ENCODE results near the gene DLGAP1.

Gene DLGAP1

DNA sequence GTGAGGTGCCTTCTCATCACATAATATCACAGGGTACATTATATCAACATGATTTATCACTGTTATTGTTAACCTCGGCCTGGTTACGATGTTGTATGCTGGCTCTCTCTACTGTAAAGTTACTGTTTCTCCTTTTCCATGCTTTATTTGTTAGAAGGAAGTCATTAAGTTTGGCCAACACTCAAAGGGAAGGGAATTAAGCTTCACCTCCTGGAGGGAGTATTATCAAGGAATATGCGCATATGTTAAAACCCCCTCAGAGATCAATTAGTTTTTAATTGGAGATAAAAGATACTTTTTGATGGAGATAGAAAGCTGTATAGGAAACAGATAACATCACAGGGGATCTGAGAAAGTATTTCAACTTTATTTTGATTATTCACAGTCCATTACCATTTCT, 221.6 kb downstream of the DLGAP1 start:
- WGBS, 2 experiments: 24 to 33% methylated on average over 1 to 3 of the region's 3 CpGs
- Histone ChIP-seq H3K4me3 (ENCODE audit: insufficient read depth, low read depth, low read length) (no peak overlapping the region), H3K9me3 (ENCODE audit: control insufficient read depth, low read length) (no peaks in the 10 kb centered on the region), H3K27ac (ENCODE audit: insufficient read depth, low read depth, low read length, poor library complexity, severe bottlenecking) (no peak overlapping the region), H3K27me3 (ENCODE audit: control insufficient read depth, insufficient read depth, low read length, poor library complexity, severe bottlenecking) (no peaks in the 10 kb centered on the region), H3K36me3 (ENCODE audit: control insufficient read depth, insufficient read depth, low read length) (no peaks in the 10 kb centered on the region), H3K4me1 (ENCODE audit: control insufficient read depth, insufficient read depth, low read length) (peaks cover 10% of the 10 kb centered on the region)

DNA sequence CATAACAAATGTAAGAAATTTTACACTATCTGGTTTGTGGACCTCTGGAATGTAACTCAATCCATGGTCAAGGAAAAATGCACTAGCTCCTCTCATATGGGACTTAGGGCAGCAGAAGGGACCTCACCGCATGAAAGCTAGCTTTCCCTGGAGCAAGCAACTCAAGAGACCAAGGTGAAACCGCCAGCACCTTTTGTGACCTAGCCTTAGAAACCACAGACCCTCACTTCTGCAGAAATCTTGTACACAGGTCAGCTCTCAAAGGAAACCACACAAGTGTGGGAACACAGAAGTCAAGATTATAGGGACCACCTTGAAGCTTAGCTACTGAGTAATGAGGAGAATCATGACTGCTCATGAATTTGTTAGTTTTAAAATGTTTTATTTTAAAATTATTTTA, 222.5 kb downstream of the DLGAP1 start:
- no peak overlapping the region for H3K4me3 ChIP-seq (ENCODE audit: insufficient read depth, low read depth, low read length)
- H3K36me3 ChIP-seq (ENCODE audit: control insufficient read depth, insufficient read depth, low read length): no peaks in the 10 kb centered on the region
- no peaks in the 10 kb centered on the region for H3K9me3 ChIP-seq (ENCODE audit: control insufficient read depth, low read length)
- H3K27me3 ChIP-seq (ENCODE audit: control insufficient read depth, insufficient read depth, low read length, poor library complexity, severe bottlenecking): no peaks in the 10 kb centered on the region
- H3K27ac ChIP-seq (ENCODE audit: insufficient read depth, low read depth, low read length, poor library complexity, severe bottlenecking): no peak overlapping the region
- H3K4me1 ChIP-seq (ENCODE audit: control insufficient read depth, insufficient read depth, low read length): peaks cover 10% of the 10 kb centered on the region
- 22 to 28% methylated on average over 2 of the region's 2 CpGs for WGBS, 2 experiments

DNA sequence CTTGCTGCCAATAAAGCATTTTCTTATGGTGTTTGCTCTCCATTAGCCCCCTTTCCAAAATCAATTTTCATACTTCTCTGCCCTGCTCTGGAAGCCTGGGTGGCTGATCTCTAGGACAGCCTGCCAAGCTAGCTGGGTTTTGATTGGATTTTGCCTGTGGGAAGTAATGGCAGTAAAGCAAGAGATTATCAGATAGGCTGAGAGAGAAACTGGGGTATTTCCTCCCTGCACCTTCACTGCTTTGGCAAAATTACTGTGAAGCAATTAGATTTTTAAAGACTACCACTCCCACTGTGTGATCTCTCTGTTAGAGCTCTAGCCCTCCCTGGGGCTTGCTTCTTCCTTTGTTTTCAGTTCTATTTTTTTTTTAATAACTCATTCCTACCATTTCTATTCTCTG, 223.8 kb downstream of the DLGAP1 start:
- H3K4me3 ChIP-seq (ENCODE audit: insufficient read depth, low read depth, low read length): no peak overlapping the region
- H3K9me3 ChIP-seq (ENCODE audit: control insufficient read depth, low read length): no peaks in the 10 kb centered on the region
- H3K27ac ChIP-seq (ENCODE audit: insufficient read depth, low read depth, low read length, poor library complexity, severe bottlenecking): no peak overlapping the region
- no peaks in the 10 kb centered on the region for H3K36me3 ChIP-seq (ENCODE audit: control insufficient read depth, insufficient read depth, low read length)
- H3K27me3 ChIP-seq (ENCODE audit: control insufficient read depth, insufficient read depth, low read length, poor library complexity, severe bottlenecking): no peaks in the 10 kb centered on the region
- peaks cover 6% of the 10 kb centered on the region for H3K4me1 ChIP-seq (ENCODE audit: control insufficient read depth, insufficient read depth, low read length)

DNA sequence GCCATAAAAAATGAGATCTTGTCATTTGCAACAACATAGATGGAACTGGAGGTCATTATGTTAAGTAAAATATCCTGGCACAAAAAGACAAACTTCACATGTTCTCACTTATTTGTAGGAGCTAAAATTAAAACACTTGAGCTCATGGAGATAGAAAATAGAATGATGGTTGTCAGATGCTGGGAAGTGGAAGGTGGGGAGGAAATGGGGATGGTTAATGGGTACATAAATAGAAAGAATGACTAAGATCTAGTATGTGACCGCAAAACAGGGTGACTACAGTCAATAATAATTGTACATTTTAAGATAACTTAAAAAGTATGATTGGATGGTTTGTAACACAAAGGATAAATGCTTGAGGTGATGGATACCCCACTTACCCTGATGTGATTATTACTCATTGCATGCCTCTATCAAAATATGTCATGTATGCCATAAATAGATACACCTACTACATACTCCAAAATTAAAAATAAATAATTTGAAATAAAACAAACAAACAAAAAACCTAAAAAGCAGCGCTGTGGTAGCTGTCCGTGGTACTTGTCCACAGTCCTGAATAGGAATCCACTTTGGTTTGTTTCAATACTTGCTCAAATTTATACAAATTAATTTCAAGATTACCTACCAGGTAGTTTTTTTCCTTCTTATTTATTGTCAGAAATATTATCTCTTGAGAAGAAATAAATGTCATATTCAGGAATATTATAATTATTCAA, 224.5 kb downstream of the DLGAP1 start:
- H3K4me3 ChIP-seq (ENCODE audit: insufficient read depth, low read depth, low read length): no peak overlapping the region
- no peak overlapping the region for H3K27ac ChIP-seq (ENCODE audit: insufficient read depth, low read depth, low read length, poor library complexity, severe bottlenecking)
- H3K27me3 ChIP-seq (ENCODE audit: control insufficient read depth, insufficient read depth, low read length, poor library complexity, severe bottlenecking): no peaks in the 10 kb centered on the region
- H3K36me3 ChIP-seq (ENCODE audit: control insufficient read depth, insufficient read depth, low read length): no peaks in the 10 kb centered on the region
- H3K4me1 ChIP-seq (ENCODE audit: control insufficient read depth, insufficient read depth, low read length): peaks cover 6% of the 10 kb centered on the region
- 95 to 96% methylated on average over 3 of the region's 3 CpGs for WGBS, 2 experiments
- H3K9me3 ChIP-seq (ENCODE audit: control insufficient read depth, low read length): no peaks in the 10 kb centered on the region

DNA sequence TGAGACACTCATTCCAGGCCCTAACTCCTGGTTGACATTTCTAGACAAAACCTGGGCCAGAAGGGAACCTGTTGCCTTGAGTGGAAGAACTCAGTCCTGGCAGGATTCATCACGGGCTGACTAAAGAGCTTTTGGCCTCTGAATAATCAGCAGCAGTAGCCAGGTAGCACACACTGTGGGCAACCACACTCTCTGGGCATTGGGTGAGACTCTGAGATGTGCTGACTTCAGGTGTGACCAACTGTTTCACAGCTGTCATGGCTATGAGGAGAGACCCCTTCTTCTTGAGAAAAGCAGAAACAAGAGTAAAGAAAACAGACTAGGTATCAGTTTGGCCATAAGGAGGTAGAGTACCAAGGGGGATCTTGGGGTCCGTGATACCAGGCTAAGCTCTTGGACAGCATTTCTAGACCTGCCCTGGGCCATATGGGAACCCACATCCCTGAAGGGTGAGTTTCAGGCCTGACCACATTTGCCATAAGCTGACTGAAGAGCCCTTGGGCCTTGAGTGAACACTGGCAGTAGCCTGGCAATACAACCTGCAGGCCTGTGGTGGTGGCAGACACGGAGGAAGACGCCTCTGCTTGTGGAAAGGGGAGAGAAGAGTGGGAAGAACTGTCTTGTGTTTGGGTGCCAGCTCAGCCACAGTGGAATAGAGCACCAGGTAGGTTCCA, 230.9 kb downstream of the DLGAP1 start:
- 93 to 94% methylated on average over 4 of the region's 4 CpGs for WGBS, 2 experiments
- Histone ChIP-seq H3K4me3 (ENCODE audit: insufficient read depth, low read depth, low read length) (no peak overlapping the region), H3K4me1 (ENCODE audit: control insufficient read depth, insufficient read depth, low read length) (no peaks in the 10 kb centered on the region), H3K27me3 (ENCODE audit: control insufficient read depth, insufficient read depth, low read length, poor library complexity, severe bottlenecking) (no peaks in the 10 kb centered on the region), H3K9me3 (ENCODE audit: control insufficient read depth, low read length) (no peaks in the 10 kb centered on the region), H3K36me3 (ENCODE audit: control insufficient read depth, insufficient read depth, low read length) (no peaks in the 10 kb centered on the region), H3K27ac (ENCODE audit: insufficient read depth, low read depth, low read length, poor library complexity, severe bottlenecking) (no peak overlapping the region)

DNA sequence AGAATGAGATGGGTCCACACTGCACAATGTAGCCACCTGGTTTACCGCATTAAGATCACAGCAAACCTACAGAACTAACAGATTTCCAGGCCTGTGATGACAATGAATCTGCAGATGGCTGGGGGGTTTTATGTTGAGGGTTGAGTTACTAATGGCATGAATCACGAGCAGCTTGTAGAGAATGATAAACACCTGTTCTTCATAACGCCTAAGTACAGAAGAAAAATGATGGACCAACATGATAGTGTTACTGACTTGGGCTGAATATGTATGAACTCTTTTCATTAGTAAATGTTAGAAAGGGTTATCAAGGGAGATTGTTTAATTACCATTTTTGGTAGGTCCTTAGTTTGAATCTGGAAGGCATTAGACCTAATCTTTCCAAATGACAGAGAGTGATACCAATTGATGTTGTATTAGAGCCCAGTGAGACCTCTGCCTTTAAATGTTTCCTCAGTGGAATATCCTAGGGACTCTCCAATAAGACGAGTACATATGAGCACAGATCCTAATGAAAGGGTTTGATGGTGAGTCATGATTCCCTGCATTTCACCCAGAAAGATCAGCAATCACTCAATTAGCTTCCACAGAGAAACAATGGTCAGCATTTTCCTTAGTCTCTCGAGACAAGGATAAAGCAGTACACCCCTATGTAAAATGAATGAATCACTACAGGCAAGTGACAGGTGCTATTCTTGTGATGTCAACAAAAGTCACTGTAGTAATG, 243.8 kb downstream of the DLGAP1 start:
- Histone ChIP-seq H3K9me3 (ENCODE audit: control insufficient read depth, low read length) (no peaks in the 10 kb centered on the region), H3K36me3 (ENCODE audit: control insufficient read depth, insufficient read depth, low read length) (no peaks in the 10 kb centered on the region), H3K4me3 (ENCODE audit: insufficient read depth, low read depth, low read length) (no peak overlapping the region), H3K27ac (ENCODE audit: insufficient read depth, low read depth, low read length, poor library complexity, severe bottlenecking) (no peak overlapping the region), H3K4me1 (ENCODE audit: control insufficient read depth, insufficient read depth, low read length) (peaks cover 9% of the 10 kb centered on the region), H3K27me3 (ENCODE audit: control insufficient read depth, insufficient read depth, low read length, poor library complexity, severe bottlenecking) (no peaks in the 10 kb centered on the region)
- 91 to 93% methylated on average over 5 of the region's 5 CpGs for WGBS, 2 experiments

DNA sequence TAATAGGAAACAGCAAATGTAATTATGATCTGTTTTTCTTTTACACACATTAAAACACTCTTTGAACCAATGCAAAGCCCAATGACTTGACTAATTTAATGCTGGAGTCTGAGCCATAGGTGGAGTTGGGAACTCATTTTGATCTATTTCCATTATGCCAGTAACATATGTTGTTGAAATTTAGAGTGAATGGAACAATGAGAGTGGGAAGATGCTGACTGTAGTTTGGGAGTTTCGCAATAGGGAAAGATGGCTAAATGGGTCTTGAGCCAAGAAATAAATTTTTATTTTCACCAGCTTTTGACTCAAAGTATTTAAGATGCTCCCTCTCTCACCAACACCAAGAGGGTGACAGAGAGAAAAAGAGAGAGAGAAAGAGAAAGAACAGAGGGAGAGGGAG, 246.7 kb downstream of the DLGAP1 start:
- Histone ChIP-seq H3K36me3 (ENCODE audit: control insufficient read depth, insufficient read depth, low read length) (no peaks in the 10 kb centered on the region), H3K9me3 (ENCODE audit: control insufficient read depth, low read length) (no peaks in the 10 kb centered on the region), H3K4me3 (ENCODE audit: insufficient read depth, low read depth, low read length) (no peak overlapping the region), H3K27me3 (ENCODE audit: control insufficient read depth, insufficient read depth, low read length, poor library complexity, severe bottlenecking) (no peaks in the 10 kb centered on the region), H3K4me1 (ENCODE audit: control insufficient read depth, insufficient read depth, low read length) (peaks cover 9% of the 10 kb centered on the region), H3K27ac (ENCODE audit: insufficient read depth, low read depth, low read length, poor library complexity, severe bottlenecking) (no peak overlapping the region)
- WGBS, 2 experiments: 86 to 100% methylated on average over 1 of the region's 1 CpG

DNA sequence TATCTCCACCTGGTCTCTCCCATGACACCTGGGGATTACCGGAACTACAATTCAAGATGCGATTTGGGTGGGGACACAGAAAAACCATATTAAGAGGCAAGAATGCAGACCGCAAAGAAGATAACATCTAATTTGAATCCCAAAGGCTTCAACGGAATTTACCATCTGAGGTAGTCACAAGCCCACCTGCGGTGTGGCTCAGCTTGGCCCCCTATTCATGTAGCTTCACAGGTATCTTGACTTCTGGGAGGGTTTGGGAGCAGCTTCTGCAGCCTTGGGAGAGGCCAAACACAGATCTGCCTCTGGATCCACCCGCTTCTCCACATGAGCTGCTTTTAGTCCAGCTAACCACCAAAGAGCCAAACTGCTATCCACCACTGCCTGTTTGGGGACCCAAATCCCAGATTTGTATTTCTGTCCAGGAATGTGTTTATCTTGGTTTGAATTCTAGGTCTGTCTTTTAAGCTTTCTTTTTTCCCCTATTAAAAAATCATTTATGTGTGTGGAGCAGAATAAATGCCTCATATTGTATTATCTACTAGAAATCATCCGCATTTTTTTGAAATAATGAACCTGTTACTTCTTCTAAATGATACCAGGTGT, 247.6 kb downstream of the DLGAP1 start:
- Histone ChIP-seq H3K27me3 (ENCODE audit: control insufficient read depth, insufficient read depth, low read length, poor library complexity, severe bottlenecking) (no peaks in the 10 kb centered on the region), H3K36me3 (ENCODE audit: control insufficient read depth, insufficient read depth, low read length) (no peaks in the 10 kb centered on the region), H3K9me3 (ENCODE audit: control insufficient read depth, low read length) (no peaks in the 10 kb centered on the region), H3K27ac (ENCODE audit: insufficient read depth, low read depth, low read length, poor library complexity, severe bottlenecking) (no peak overlapping the region), H3K4me3 (ENCODE audit: insufficient read depth, low read depth, low read length) (no peak overlapping the region), H3K4me1 (ENCODE audit: control insufficient read depth, insufficient read depth, low read length) (peaks cover 9% of the 10 kb centered on the region)
- 80 to 81% methylated on average over 7 of the region's 7 CpGs for WGBS, 2 experiments

DNA sequence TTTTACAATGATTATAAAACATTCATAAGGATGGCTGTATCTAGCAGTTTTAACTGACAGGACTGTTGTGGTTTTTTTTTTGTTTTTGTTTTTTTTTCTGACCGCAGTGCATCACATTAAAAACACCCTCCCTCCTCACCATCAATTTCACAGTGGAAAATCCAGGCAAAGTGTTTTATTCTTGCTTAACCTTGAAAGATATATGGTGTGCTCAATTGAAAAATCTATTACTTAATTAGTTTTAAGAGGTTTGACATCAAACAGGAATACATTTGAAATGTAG, 250.7 kb downstream of the DLGAP1 start:
- no peak overlapping the region for H3K27ac ChIP-seq (ENCODE audit: insufficient read depth, low read depth, low read length, poor library complexity, severe bottlenecking)
- no peaks in the 10 kb centered on the region for H3K27me3 ChIP-seq (ENCODE audit: control insufficient read depth, insufficient read depth, low read length, poor library complexity, severe bottlenecking)
- H3K9me3 ChIP-seq (ENCODE audit: control insufficient read depth, low read length): no peaks in the 10 kb centered on the region
- WGBS, 2 experiments: no CpG with 5 or more reads among the region's 1 CpG
- no peak overlapping the region for H3K4me3 ChIP-seq (ENCODE audit: insufficient read depth, low read depth, low read length)
- no peaks in the 10 kb centered on the region for H3K36me3 ChIP-seq (ENCODE audit: control insufficient read depth, insufficient read depth, low read length)
- H3K4me1 ChIP-seq (ENCODE audit: control insufficient read depth, insufficient read depth, low read length): no peaks in the 10 kb centered on the region
